GM23338 (cell line): ENCODE data around the gene DOCK3.

ENCODE experiments used
- CREB1 ChIP-seq: fragments of 250-450 bp; sonication (Bioruptor Pico); IDR thresholded peaks from 2 replicates; pipeline ENCODE4 v1.5.0; 2020; ENCODE audit warnings: low read depth, mild to moderate bottlenecking, moderate library complexity
- EZH2 ChIP-seq: fragments of 200-600 bp; sonication (generic); IDR thresholded peaks from one replicate; pipeline ENCODE4 v1.8.0; 2017; ENCODE audit warnings: antibody characterized with exemption, mild to moderate bottlenecking, low read depth; ENCODE audit not compliant: unreplicated experiment
- EZH2phosphoT487 ChIP-seq: fragments of 200-600 bp; sonication (generic); IDR thresholded peaks from one replicate; pipeline ENCODE4 v1.8.1; 2018; ENCODE audit warnings: antibody characterized with exemption; ENCODE audit not compliant: unreplicated experiment
- JUNB ChIP-seq: IDR thresholded peaks from one replicate; pipeline ENCODE4 v1.6.1; 2016; ENCODE audit warnings: antibody characterized with exemption; ENCODE audit not compliant: unreplicated experiment
- NANOG ChIP-seq: IDR thresholded peaks from 2 replicates; pipeline ENCODE4 v1.6.1; 2016; ENCODE audit warnings: antibody characterized with exemption, borderline replicate concordance
- POLR2AphosphoS5 ChIP-seq: IDR thresholded peaks from 2 replicates; pipeline ENCODE4 v1.6.1; 2016; ENCODE audit warnings: antibody characterized with exemption, low read depth
- STAT1 ChIP-seq: IDR thresholded peaks from one replicate; pipeline ENCODE4 v1.6.1; 2016; ENCODE audit warnings: antibody characterized with exemption; ENCODE audit not compliant: unreplicated experiment
- ZNF114 ChIP-seq: fragments of 250-450 bp; sonication (Bioruptor Pico); IDR thresholded peaks from 2 replicates; pipeline ENCODE4 v1.5.0; 2020; ENCODE audit warnings: mild to moderate bottlenecking, moderate library complexity
- ZNF331 ChIP-seq: fragments of 250-450 bp; sonication (Bioruptor Pico); IDR thresholded peaks from 2 replicates; pipeline ENCODE4 v1.5.0; 2020; ENCODE audit warnings: low read depth, mild to moderate bottlenecking, moderate library complexity
- TF ChIP-seq, protein P1 (sequence below), 2 experiments: fragments of 200-600 bp in 1 of 2; sonication (generic) in 1 of 2; conservative IDR thresholded peaks; 2 replicates each; pipeline versions ENCODE4 v1.5.1 to v1.6.1; 2016 to 2017; ENCODE audit warnings: antibody characterized with exemption in 2 of 2, low read depth in 2 of 2, mild to moderate bottlenecking in 2 of 2, moderate library complexity in 1 of 2
- TF ChIP-seq, protein P2 (sequence below): IDR thresholded peaks from one replicate; pipeline ENCODE4 v1.6.1; 2018; ENCODE audit warnings: antibody characterized with exemption; ENCODE audit not compliant: unreplicated experiment
- TF ChIP-seq, protein P3 (sequence below): IDR thresholded peaks from 2 replicates; pipeline ENCODE4 v1.6.1; 2016; ENCODE audit warnings: antibody characterized with exemption
- TF ChIP-seq, protein P4 (sequence below): fragments of 250-450 bp; sonication (Bioruptor Pico); IDR thresholded peaks from 2 replicates; pipeline ENCODE4 v1.5.0; 2020; ENCODE audit warnings: mild to moderate bottlenecking, moderate library complexity

DNA sequence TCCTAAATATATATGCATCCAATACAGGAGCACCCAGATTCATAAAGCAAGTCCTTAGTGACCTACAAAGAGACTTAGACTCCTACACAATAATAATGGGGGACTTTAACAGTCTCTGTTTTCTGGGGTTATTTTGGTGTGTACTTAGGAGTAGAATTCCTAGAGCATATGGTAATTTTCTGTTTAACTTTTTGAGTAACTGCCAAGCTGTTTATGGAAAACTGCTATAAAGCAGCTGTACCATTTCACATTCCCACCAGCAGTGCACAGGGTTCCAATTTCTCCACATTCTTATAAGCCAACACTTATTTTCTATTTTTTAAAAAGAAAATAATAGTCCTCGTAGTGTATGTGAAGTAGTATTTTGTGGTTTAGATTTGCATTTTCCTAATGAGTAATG, 68.9 kb downstream of the DOCK3 start:
- TF ChIP-seq, protein P1, sequence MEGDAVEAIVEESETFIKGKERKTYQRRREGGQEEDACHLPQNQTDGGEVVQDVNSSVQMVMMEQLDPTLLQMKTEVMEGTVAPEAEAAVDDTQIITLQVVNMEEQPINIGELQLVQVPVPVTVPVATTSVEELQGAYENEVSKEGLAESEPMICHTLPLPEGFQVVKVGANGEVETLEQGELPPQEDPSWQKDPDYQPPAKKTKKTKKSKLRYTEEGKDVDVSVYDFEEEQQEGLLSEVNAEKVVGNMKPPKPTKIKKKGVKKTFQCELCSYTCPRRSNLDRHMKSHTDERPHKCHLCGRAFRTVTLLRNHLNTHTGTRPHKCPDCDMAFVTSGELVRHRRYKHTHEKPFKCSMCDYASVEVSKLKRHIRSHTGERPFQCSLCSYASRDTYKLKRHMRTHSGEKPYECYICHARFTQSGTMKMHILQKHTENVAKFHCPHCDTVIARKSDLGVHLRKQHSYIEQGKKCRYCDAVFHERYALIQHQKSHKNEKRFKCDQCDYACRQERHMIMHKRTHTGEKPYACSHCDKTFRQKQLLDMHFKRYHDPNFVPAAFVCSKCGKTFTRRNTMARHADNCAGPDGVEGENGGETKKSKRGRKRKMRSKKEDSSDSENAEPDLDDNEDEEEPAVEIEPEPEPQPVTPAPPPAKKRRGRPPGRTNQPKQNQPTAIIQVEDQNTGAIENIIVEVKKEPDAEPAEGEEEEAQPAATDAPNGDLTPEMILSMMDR (conservative IDR thresholded peaks at IDR 0.05; ENCODE audit: low read depth in 2 of 2): no peak
- TF ChIP-seq EZH2phosphoT487: no peak
- TF ChIP-seq POLR2AphosphoS5: no peak
- no peak for TF ChIP-seq ZNF114 (CRISPR knock-in tag)
- TF ChIP-seq, protein P2, sequence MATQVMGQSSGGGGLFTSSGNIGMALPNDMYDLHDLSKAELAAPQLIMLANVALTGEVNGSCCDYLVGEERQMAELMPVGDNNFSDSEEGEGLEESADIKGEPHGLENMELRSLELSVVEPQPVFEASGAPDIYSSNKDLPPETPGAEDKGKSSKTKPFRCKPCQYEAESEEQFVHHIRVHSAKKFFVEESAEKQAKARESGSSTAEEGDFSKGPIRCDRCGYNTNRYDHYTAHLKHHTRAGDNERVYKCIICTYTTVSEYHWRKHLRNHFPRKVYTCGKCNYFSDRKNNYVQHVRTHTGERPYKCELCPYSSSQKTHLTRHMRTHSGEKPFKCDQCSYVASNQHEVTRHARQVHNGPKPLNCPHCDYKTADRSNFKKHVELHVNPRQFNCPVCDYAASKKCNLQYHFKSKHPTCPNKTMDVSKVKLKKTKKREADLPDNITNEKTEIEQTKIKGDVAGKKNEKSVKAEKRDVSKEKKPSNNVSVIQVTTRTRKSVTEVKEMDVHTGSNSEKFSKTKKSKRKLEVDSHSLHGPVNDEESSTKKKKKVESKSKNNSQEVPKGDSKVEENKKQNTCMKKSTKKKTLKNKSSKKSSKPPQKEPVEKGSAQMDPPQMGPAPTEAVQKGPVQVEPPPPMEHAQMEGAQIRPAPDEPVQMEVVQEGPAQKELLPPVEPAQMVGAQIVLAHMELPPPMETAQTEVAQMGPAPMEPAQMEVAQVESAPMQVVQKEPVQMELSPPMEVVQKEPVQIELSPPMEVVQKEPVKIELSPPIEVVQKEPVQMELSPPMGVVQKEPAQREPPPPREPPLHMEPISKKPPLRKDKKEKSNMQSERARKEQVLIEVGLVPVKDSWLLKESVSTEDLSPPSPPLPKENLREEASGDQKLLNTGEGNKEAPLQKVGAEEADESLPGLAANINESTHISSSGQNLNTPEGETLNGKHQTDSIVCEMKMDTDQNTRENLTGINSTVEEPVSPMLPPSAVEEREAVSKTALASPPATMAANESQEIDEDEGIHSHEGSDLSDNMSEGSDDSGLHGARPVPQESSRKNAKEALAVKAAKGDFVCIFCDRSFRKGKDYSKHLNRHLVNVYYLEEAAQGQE: no peak
- TF ChIP-seq EZH2: no peak
- TF ChIP-seq JUNB: no peak
- TF ChIP-seq, protein P3, sequence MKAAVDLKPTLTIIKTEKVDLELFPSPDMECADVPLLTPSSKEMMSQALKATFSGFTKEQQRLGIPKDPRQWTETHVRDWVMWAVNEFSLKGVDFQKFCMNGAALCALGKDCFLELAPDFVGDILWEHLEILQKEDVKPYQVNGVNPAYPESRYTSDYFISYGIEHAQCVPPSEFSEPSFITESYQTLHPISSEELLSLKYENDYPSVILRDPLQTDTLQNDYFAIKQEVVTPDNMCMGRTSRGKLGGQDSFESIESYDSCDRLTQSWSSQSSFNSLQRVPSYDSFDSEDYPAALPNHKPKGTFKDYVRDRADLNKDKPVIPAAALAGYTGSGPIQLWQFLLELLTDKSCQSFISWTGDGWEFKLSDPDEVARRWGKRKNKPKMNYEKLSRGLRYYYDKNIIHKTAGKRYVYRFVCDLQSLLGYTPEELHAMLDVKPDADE: no peak
- TF ChIP-seq CREB1: no peak
- TF ChIP-seq ZNF331 (CRISPR knock-in tag): no peak
- no peak for TF ChIP-seq NANOG
- no peak for TF ChIP-seq STAT1
- TF ChIP-seq, protein P4, sequence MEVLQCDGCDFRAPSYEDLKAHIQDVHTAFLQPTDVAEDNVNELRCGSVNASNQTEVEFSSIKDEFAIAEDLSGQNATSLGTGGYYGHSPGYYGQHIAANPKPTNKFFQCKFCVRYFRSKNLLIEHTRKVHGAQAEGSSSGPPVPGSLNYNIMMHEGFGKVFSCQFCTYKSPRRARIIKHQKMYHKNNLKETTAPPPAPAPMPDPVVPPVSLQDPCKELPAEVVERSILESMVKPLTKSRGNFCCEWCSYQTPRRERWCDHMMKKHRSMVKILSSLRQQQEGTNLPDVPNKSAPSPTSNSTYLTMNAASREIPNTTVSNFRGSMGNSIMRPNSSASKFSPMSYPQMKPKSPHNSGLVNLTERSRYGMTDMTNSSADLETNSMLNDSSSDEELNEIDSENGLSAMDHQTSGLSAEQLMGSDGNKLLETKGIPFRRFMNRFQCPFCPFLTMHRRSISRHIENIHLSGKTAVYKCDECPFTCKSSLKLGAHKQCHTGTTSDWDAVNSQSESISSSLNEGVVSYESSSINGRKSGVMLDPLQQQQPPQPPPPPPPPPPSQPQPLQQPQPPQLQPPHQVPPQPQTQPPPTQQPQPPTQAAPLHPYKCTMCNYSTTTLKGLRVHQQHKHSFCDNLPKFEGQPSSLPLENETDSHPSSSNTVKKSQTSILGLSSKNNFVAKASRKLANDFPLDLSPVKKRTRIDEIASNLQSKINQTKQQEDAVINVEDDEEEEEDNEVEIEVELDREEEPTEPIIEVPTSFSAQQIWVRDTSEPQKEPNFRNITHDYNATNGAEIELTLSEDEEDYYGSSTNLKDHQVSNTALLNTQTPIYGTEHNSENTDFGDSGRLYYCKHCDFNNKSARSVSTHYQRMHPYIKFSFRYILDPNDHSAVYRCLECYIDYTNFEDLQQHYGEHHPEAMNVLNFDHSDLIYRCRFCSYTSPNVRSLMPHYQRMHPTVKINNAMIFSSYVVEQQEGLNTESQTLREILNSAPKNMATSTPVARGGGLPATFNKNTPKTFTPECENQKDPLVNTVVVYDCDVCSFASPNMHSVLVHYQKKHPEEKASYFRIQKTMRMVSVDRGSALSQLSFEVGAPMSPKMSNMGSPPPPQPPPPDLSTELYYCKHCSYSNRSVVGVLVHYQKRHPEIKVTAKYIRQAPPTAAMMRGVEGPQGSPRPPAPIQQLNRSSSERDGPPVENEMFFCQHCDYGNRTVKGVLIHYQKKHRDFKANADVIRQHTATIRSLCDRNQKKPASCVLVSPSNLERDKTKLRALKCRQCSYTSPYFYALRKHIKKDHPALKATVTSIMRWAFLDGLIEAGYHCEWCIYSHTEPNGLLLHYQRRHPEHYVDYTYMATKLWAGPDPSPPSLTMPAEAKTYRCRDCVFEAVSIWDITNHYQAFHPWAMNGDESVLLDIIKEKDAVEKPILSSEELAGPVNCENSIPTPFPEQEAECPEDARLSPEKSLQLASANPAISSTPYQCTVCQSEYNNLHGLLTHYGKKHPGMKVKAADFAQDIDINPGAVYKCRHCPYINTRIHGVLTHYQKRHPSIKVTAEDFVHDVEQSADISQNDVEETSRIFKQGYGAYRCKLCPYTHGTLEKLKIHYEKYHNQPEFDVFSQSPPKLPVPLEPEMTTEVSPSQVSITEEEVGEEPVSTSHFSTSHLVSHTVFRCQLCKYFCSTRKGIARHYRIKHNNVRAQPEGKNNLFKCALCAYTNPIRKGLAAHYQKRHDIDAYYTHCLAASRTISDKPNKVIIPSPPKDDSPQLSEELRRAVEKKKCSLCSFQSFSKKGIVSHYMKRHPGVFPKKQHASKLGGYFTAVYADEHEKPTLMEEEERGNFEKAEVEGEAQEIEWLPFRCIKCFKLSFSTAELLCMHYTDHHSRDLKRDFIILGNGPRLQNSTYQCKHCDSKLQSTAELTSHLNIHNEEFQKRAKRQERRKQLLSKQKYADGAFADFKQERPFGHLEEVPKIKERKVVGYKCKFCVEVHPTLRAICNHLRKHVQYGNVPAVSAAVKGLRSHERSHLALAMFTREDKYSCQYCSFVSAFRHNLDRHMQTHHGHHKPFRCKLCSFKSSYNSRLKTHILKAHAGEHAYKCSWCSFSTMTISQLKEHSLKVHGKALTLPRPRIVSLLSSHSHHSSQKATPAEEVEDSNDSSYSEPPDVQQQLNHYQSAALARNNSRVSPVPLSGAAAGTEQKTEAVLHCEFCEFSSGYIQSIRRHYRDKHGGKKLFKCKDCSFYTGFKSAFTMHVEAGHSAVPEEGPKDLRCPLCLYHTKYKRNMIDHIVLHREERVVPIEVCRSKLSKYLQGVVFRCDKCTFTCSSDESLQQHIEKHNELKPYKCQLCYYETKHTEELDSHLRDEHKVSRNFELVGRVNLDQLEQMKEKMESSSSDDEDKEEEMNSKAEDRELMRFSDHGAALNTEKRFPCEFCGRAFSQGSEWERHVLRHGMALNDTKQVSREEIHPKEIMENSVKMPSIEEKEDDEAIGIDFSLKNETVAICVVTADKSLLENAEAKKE (CRISPR knock-in tag): no peak
